Mesenchymal stem cell (in vitro differentiated cells and primary cell): Measurements from ENCODE around the gene DCBLD1.

Experiments
- DNase-seq: peaks from one replicate; pipeline ENCODE4 v3.0.0-alpha.2; 2013
- H2AFZ ChIP-seq: one replicate; pipeline ENCODE4 v1.6.1; 2013; ENCODE audit warnings: low read depth, mild to moderate bottlenecking, control low read depth, inconsistent platforms, low read length, moderate library complexity
- H2AK5ac ChIP-seq: 2 replicates; pipeline ENCODE4 v1.6.1; 2013; ENCODE audit warnings: low read length, moderate library complexity, mild to moderate bottlenecking, inconsistent platforms; ENCODE audit not compliant: severe bottlenecking
- H2BK120ac ChIP-seq: one replicate; pipeline ENCODE4 v1.6.1; 2013; ENCODE audit warnings: low read depth, mild to moderate bottlenecking, inconsistent platforms, low read length, moderate library complexity
- H2BK12ac ChIP-seq, 2 experiments: one replicate each; pipeline ENCODE4 v1.6.1; 2013; ENCODE audit warnings: inconsistent platforms in 2 of 2, low read length in 2 of 2, mild to moderate bottlenecking in 2 of 2, moderate library complexity in 2 of 2, control low read depth in 1 of 2
- H2BK15ac ChIP-seq: one replicate; pipeline ENCODE4 v1.6.1; 2013; ENCODE audit warnings: mild to moderate bottlenecking, low read depth, inconsistent platforms; ENCODE audit not compliant: poor library complexity, severe bottlenecking
- H2BK5ac ChIP-seq: 2 replicates; pipeline ENCODE4 v1.6.1; 2013; ENCODE audit warnings: low read depth, mild to moderate bottlenecking, low read length, control low read depth, inconsistent platforms; ENCODE audit not compliant: poor library complexity, severe bottlenecking
- H3K14ac ChIP-seq, 2 experiments: one replicate each; pipeline ENCODE4 v1.6.1; 2013; ENCODE audit warnings: inconsistent platforms in 2 of 2, low read length in 2 of 2, control low read depth in 1 of 2, mild to moderate bottlenecking in 1 of 2, moderate library complexity in 1 of 2
- H3K18ac ChIP-seq, 2 experiments: one replicate each; pipeline ENCODE4 v1.6.1; 2013; ENCODE audit warnings: inconsistent platforms in 2 of 2, low read length in 2 of 2, control low read depth in 1 of 2, low read depth in 1 of 2, mild to moderate bottlenecking in 1 of 2
- H3K23ac ChIP-seq, 2 experiments: one replicate each; pipeline ENCODE4 v1.6.1; 2013; ENCODE audit warnings: inconsistent platforms in 2 of 2, low read length in 2 of 2, mild to moderate bottlenecking in 2 of 2, moderate library complexity in 2 of 2, control low read depth in 1 of 2
- H3K27ac ChIP-seq: 2 replicates; pipeline ENCODE4 v1.5.1; 2013; ENCODE audit warnings: mild to moderate bottlenecking, moderate library complexity, low read length, control low read depth, inconsistent platforms; ENCODE audit not compliant: poor library complexity, severe bottlenecking
- H3K27me3 ChIP-seq, 2 experiments: 2 replicates each; pipeline versions ENCODE4 v1.6.1 to v1.7.0; 2013; ENCODE audit warnings: low read length in 2 of 2, mild to moderate bottlenecking in 2 of 2, moderate library complexity in 2 of 2, control low read depth in 1 of 2, inconsistent platforms in 1 of 2; ENCODE audit not compliant: control insufficient read depth in 1 of 2, insufficient read depth in 1 of 2
- H3K36me3 ChIP-seq, 2 experiments: 2 replicates each; pipeline versions ENCODE4 v1.6.1 to v1.7.0; 2013; ENCODE audit warnings: low read length in 2 of 2, control low read depth in 1 of 2, inconsistent platforms in 1 of 2, low read depth in 1 of 2, mild to moderate bottlenecking in 1 of 2; ENCODE audit not compliant: insufficient read depth in 2 of 2, control insufficient read depth in 1 of 2
- H3K4ac ChIP-seq, 2 experiments: one replicate each; pipeline ENCODE4 v1.6.1; 2013; ENCODE audit warnings: inconsistent platforms in 2 of 2, low read length in 2 of 2, mild to moderate bottlenecking in 2 of 2, moderate library complexity in 2 of 2, control low read depth in 1 of 2, low read depth in 1 of 2
- H3K4me1 ChIP-seq: 2 replicates; pipeline ENCODE4 v1.6.1; 2013; ENCODE audit warnings: low read depth, low read length, control low read depth; ENCODE audit not compliant: control insufficient read depth, insufficient read depth
- H3K4me2 ChIP-seq: 2 replicates; pipeline ENCODE4 v1.6.1; 2013; ENCODE audit warnings: low read length, mild to moderate bottlenecking, inconsistent platforms; ENCODE audit not compliant: poor library complexity, severe bottlenecking
- H3K4me3 ChIP-seq, 2 experiments: 2 replicates each; pipeline versions ENCODE4 v1.5.1 to v1.7.0; 2013; ENCODE audit warnings: low read length in 2 of 2, mild to moderate bottlenecking in 2 of 2, control low read depth in 1 of 2, low read depth in 1 of 2; ENCODE audit not compliant: insufficient read depth in 1 of 2
- H3K79me1 ChIP-seq: replicated peaks from 2 replicates; pipeline ENCODE4 v1.6.1; 2013; ENCODE audit warnings: mild to moderate bottlenecking, control low read depth, low read length, inconsistent platforms; ENCODE audit not compliant: poor library complexity, severe bottlenecking
- H3K9ac ChIP-seq: 2 replicates; pipeline ENCODE4 v1.7.0; 2013; ENCODE audit warnings: mild to moderate bottlenecking, low read length, moderate library complexity
- H3K9me3 ChIP-seq: 2 replicates; pipeline ENCODE4 v1.7.0; 2013; ENCODE audit warnings: mild to moderate bottlenecking, low read length; ENCODE audit not compliant: control insufficient read depth
- H4K8ac ChIP-seq: one replicate; pipeline ENCODE4 v1.6.1; 2013; ENCODE audit warnings: inconsistent platforms, mild to moderate bottlenecking, low read length, moderate library complexity
- H4K91ac ChIP-seq: one replicate; pipeline ENCODE4 v1.6.1; 2013; ENCODE audit warnings: mild to moderate bottlenecking, low read length, inconsistent platforms
- WGBS: methylation state at CpG from one replicate; pipeline ENCODE4 v1.1.7; 2013; ENCODE audit warnings: mixed read lengths; 5-methylcytosine and 5-hydroxymethylcytosine counted together

DCBLD1 gene

DNA sequence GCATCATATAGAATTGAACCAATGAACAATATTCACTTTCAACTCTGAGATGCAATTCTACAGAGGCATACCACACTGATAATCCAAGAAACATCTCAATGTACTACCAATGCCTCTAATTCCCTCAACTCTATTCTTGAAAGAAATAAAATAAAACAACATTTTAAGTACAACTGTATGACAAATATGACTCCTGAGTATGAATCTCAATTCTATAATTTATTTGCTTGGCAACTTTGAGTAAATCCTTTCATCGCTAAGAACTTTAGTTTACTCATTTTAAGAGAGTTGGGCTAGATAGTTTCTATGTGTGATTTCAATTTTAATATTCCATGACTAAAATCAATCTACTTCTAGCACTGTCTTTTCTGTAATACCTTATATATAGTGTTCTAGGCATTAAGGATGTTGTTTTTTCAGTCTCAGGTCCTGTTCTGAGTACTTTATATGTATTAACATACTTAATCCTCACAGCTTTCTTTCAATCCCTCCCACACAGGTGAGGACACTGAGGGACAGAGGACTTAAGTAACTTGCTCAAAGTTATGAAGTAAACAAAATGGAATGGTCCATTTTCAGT, 86.4 kb downstream of the DCBLD1 start:
- no peak overlapping the region for H3K27ac ChIP-seq
- no peak overlapping the region for H3K23ac ChIP-seq
- no peaks in the 10 kb centered on the region for H3K27me3 ChIP-seq

DNA sequence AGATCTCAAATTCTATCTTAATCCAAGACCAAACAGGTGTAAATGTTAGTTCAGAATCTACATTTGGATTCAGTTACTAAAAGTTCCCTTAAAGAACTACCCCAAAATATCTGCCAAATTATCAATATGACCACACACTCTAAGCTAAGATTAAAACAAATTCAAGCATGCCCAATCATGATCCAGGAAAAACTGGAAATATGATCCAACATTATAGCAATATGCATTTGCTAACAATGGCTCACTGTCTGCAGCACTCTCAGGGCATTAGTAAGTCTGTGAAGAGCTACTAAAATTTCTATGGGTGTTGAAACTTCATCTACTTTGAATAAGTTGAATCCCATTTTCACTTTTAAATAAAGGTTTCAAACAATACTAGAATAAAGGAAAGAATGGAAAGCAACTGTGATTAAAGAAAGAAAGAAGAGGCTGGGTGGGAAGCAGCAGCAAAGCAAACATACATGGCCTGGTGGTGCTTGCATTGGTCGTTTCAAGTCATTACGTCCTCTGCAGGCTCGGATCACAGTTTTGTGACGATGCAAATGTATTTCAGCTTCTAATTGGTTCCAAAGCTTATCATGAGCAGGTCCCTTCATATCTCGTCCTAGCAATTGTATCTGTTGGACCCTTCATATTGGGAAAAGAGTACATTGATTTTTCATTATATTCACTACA, 90.7 kb downstream of the DCBLD1 start:
- Histone ChIP-seq H3K27me3 (no peaks in the 10 kb centered on the region), H3K23ac (no peak overlapping the region), H2BK120ac (no peak overlapping the region), H3K36me3 (peaks cover 5 to 82% of the 10 kb centered on the region in 2 experiments), H3K4me1 (no peaks in the 10 kb centered on the region), H2BK15ac (no peak overlapping the region), H3K14ac (no peak overlapping the region), H3K4ac (no peak overlapping the region), H3K18ac (no peak overlapping the region), H3K79me1 (peaks cover 7% of the 10 kb centered on the region), H4K8ac (no peak overlapping the region), H4K91ac (no peak overlapping the region), H3K4me3 (no peak overlapping the region), H3K9ac (no peak overlapping the region), H2BK12ac (no peak overlapping the region), H3K9me3 (no peaks in the 10 kb centered on the region), H2AFZ (no peak overlapping the region), H2AK5ac (no peak overlapping the region), H2BK5ac (no peak overlapping the region), H3K27ac (no peak overlapping the region), H3K4me2 (no peak overlapping the region)
- DNase-seq, result no peak
- WGBS, result 91% methylated on average over 3 of the region's 5 CpGs

More for the DNA sequence above, 86.4 kb downstream of the DCBLD1 start:
- Histone ChIP-seq H2BK120ac (no peak overlapping the region), H3K18ac (no peak overlapping the region), H2BK12ac (no peak overlapping the region), H3K9ac (no peak overlapping the region), H2AFZ (no peak overlapping the region), H3K14ac (no peak overlapping the region), H3K4ac (no peak overlapping the region), H2BK15ac (no peak overlapping the region), H2BK5ac (no peak overlapping the region), H3K4me1 (no peaks in the 10 kb centered on the region), H3K9me3 (no peaks in the 10 kb centered on the region), H3K4me3 (no peak overlapping the region), H4K91ac (no peak overlapping the region), H3K4me2 (no peak overlapping the region), H4K8ac (no peak overlapping the region), H3K79me1 (peaks cover 9% of the 10 kb centered on the region), H2AK5ac (no peak overlapping the region), H3K36me3 (peaks cover 7 to 89% of the 10 kb centered on the region in 2 experiments)
- no CpG with 5 or more reads among the region's 1 CpG for WGBS
- DNase-seq, result no peak

DNA sequence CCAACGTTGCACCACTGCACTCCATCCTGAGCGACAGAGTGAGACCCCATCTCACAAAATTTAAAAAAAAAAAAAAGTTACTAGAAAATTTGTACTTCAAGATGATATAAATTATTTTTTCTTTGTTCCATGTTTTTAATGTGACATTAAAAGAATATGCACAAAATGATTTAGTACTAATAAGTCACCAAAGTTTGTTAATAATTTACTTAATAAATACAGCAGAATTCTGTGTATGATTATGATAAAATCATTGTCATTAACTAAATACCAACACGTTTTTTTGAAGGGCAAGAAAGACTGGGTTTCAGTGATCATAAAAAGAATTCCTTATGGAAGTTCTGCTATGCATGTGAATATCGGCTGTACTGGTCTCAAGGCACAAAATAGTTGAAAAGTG, 91.7 kb downstream of the DCBLD1 start:
- Histone ChIP-seq H3K23ac (no peak overlapping the region), H2BK12ac (no peak overlapping the region), H2BK15ac (no peak overlapping the region), H2AK5ac (no peak overlapping the region), H3K4me2 (no peak overlapping the region), H3K27me3 (no peaks in the 10 kb centered on the region), H3K79me1 (peaks cover 7% of the 10 kb centered on the region), H4K91ac (no peak overlapping the region), H3K18ac (no peak overlapping the region), H3K4ac (no peak overlapping the region), H3K4me3 (no peak overlapping the region), H3K9me3 (no peaks in the 10 kb centered on the region), H3K14ac (no peak overlapping the region), H4K8ac (no peak overlapping the region), H3K9ac (no peak overlapping the region), H3K36me3 (peaks cover 5 to 80% of the 10 kb centered on the region in 2 experiments), H2AFZ (no peak overlapping the region), H2BK5ac (no peak overlapping the region), H3K4me1 (no peaks in the 10 kb centered on the region), H3K27ac (no peak overlapping the region), H2BK120ac (no peak overlapping the region)
- WGBS, result 93% methylated on average over 2 of the region's 4 CpGs
- no peak for DNase-seq

DNA sequence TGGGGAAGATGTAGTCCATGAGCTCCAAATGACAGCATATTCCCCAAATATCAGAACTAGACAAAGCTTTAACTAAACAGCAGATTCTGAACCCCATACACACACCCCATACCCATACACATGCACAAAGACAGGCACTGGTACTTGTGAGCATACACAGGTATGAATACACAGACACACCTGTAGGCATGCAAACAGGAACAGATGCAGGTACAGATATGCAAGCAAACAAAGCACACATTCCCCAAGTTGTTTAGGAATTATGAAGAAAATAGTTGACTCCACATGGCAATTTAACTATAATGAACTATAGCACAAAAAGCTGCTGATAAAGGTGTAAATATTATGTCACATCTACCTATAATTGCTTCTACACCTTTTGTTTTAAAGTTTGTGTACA, 103.2 kb downstream of the DCBLD1 start:
- Histone ChIP-seq H2BK5ac (no peak overlapping the region), H2BK12ac (no peak overlapping the region), H3K27me3 (no peaks in the 10 kb centered on the region), H2AK5ac (no peak overlapping the region), H3K9ac (no peak overlapping the region), H3K18ac (no peak overlapping the region), H2AFZ (no peak overlapping the region), H3K27ac (no peak overlapping the region), H4K91ac (no peak overlapping the region), H3K36me3 (peaks cover 14 to 32% of the 10 kb centered on the region in 2 experiments), H3K4me2 (no peak overlapping the region), H2BK15ac (no peak overlapping the region), H4K8ac (no peak overlapping the region), H3K14ac (no peak overlapping the region), H3K9me3 (no peaks in the 10 kb centered on the region), H3K4me3 (no peak overlapping the region), H3K4ac (no peak overlapping the region), H3K79me1 (peaks cover 16% of the 10 kb centered on the region), H3K4me1 (no peaks in the 10 kb centered on the region), H3K23ac (no peak overlapping the region), H2BK120ac (no peak overlapping the region)
- DNase-seq, result no peak
